Esophagus mucosa (tissue), 1 donor: ENCODE data around the gene ACAA2. TPM values are rescaled to one million over a fixed set of nuclear protein-coding genes. Genes with fewer than 3 reads are reported as not detected.

Experiments used
- ATAC-seq: fragments of 200-7000 bp; cut with Tn5 transposase; one replicate; pipeline ENCODE4 v1.9.1; 2020
- total RNA-seq: library from RNA; stranded (reverse); gene quantifications from one replicate; pipeline ENCODE4 v1.2.4, GENCODE V29; 2023
- donor health status: DM: yes; HTN: yes; CAD: no.

The ACAA2 gene, protein sequence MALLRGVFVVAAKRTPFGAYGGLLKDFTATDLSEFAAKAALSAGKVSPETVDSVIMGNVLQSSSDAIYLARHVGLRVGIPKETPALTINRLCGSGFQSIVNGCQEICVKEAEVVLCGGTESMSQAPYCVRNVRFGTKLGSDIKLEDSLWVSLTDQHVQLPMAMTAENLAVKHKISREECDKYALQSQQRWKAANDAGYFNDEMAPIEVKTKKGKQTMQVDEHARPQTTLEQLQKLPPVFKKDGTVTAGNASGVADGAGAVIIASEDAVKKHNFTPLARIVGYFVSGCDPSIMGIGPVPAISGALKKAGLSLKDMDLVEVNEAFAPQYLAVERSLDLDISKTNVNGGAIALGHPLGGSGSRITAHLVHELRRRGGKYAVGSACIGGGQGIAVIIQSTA
- total RNA-seq = 27.6 TPM

DNA sequence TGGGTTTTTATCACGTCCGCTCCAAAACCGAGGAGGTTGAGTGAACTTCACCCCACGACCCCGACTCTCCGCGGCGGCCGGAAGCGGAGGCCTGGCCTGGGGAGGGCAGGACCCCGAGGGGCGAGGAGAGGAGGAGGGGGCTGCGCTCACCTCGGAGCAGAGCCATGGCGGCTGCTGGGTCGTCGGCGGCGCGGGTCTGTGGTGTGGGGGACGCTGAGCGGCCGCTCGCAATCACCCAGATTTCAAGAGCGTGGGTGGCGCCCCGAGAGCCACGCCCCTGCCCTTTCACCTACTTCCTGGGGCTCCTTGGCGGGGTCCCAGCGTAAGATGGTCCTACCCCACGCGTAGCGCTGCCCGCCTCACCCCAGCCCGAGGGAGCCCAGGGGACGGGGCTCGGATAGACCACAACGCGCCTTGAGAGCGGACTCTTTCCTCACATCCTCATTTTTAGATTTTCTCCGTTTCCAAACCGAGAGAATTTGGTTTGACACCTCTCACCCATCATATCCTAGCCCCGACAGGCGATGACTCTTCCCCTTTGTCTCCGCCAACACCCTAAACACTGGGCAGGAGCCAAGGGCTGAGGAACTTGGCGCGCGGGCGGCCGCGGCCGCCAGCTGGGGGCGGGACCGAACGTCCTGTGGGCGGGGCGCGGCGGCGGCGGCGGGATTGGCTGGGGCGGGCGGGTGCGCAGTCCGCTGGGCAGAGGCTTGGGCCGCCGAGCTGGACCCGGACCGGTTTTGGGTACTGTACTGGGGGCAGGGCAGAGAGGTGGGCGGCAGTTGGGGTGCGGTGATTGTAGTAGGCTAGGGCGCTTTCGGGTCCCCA, at the start of gene ACAA2:
ACAA2 (minus strand) TSS at position 215 of the 828 bp plus-strand sequence; CDS start at position 166, 49 bp downstream.
- peak; percentile 96 for ATAC-seq

DNA sequence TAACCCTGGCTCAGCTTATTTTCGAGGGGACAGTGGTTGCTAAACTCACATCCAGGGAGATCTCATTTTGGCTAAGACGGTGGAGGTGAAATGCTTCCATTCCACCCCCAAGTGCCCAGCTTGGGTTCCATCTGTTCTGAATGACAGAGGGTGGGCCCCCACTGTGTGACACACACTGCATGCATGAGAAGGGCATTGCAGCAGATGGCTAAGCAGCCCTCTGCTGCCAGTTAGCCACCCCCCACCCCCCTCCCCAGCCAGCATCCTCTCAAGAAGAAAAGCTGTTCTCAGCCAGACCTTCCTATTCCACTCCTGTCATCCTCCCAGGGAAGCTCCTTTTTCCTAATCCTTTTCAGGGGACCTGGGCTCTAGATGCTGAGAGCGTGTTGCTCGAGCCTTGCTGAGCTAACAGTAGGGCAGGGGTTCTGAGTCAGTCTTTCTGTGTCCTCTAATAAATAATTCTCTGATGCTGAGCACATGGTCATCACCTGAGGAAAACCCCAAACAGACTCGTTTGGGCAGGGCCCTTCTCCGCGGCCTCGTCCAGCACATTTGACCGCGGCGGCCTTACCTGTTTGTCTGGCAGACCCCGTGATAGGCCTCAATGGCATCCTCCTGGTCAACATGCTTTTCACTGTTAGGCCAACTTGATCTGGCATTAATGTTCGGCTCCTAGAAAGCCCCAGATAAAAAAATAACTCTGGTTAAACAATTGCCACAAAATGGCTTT, 49.5 kb upstream of the ACAA2 start:
- no peak for ATAC-seq

DNA sequence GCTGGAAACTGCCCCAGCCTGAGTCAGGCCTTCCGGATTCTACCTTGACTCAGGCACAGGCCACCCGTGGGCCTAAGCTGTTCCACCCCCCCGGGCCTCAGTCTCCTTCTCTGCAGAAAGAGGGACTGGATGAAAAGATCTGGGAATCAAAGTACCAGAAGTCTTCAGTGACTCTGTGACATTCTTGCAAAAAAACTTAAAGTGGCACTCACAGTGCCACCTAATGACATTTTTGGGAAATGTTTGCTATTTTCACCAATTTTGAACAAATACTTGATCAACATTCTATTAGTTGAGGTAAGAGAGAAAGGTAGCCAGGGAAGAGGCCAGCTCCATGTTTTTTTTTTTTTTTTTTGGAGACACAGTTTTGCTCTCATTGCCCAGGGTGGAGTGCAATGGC, 48.3 kb upstream of the ACAA2 start:
- no peak for ATAC-seq

DNA sequence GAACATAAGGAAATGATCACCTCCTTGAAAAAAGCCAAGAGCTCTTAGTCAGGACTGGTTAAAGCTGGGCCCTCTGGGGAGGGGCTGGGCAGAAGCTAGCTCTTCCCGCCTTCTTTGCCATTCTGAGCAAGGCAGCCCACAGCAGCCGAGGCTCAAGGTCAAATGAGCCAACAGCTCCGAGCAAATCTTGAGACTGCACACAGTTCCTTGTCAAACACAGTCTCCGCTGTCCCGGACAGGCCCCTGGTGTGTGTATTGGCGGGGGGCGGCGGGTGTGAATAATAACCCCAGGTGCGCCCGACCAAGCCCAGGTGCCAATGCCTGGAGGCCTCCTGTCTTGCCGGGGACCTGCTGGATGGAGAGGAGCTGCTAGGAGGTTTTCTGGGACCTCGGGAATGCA, 46.4 kb upstream of the ACAA2 start:
- no peak for ATAC-seq

DNA sequence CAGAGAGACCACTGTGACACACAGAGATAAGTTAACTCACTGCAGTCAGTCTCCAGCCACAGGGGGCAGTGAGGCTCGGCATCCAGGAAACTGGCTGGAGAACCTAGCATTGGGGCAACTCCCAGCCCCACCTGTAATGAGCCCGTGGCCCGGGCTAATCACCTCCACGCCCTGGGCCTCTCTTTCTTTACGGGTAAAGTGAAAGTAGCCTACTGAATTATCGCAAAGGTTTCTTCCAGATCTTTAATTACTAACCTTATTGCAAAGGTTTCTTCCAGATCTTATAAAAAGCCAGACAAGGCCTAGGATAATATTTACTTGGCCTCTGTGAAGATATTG, 45.7 kb upstream of the ACAA2 start:
- peak; percentile 74 for ATAC-seq

DNA sequence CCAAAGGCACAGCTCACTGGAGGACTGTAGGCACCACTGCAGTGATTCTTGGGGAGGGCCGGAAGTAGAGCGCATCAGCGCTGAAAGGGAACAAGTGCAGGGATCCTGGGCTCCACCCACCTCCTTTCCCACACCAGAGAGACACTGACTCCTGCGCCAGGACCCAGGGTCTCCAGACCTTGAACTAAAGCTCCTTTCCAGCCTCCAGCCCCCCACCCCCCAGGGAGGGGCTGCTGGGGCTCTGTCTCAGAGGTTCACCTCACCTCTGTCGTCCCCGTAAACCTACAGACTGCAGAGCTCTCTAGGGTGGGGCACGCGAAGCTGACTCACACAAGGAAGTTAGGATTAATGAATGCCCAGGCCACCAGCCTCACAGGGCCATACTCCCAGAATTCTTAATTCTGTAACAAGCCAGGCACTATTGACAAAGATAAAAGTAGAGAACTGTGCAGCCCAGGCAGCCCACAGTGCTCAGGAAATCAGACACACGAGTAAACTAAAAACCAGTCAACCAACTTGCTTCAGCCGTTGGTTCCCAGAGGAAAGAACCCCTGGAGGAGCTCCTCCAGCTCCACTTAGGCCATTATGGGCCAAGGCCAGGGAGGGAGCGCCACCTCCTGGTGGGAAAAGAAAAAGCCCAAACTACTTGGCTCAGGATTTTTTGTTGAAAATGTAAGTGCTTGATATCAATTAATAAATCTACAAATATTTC, 45.1 kb upstream of the ACAA2 start:
- peak; percentile 65 for ATAC-seq

DNA sequence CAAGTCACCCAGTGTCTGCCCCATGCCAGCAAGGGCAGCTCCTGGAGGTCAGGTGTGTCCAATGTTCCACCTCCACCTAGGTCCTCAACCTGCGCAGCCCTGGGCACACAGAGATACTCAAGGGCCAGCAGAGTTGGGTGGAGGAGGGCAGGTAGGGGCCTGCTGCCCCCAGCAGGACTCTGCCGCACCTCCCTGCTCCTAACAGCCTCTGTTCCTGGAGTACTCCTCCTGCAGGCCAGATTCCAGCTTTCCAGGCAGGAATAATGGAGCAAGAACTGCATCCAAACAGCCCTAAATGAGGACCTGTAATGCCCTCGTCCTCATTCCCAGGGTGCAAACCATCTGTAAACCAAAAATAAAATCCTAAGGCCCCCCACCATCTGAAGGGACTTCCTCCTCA, 44.4 kb upstream of the ACAA2 start:
- no peak for ATAC-seq

DNA sequence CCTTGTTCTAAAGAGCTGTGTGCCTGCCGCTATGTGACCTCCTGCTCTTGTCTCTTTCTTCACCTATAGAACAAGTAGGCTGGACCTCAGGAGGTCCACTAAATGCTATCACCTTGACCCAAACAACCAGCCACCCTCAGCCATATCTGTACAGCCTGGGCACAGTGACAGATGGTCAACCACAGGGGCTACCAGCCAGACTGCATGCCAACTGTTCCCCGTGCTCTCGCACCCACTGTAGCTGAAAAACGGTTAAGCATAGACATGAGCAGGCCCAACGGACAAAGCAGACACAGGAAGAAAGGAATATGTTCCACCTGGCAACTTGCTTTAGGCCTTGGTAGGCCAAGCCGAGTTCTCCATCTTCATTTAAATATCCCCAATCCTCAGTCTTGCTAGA, 43.2 kb upstream of the ACAA2 start:
- no peak for ATAC-seq

DNA sequence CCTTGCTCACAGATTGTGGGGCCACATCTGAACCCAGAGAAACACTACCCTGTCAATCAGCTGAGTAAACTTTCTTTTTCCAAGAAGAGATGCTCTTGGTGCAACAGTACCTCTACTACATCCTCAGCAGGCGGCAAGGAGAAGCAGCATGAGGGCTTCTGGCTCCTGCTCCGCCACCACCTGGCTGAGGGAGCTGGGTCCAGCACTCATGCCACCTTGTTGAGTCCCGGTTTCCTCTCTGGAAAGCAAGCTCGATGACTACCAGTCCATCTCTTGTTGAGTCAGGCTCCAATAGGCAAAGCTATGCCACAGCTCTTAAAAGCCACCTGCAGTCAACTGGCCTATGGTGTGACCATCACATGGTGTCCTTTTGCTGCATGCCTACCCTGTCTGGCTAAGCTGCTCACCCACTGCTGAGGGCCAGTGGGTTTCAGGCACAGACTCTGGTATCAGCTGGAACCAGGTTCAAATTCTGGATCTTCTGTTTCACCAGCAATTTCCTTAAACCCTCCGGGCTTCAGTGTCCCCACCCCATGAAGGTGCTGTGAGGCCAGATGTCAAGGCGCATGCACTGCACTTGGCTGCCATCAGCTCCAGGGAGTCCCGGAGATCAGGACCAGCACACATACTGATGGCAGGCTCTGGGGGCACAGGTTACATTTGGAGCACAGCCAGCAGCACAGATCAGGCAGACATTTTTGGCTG, 42.5 kb upstream of the ACAA2 start:
- no peak for ATAC-seq

DNA sequence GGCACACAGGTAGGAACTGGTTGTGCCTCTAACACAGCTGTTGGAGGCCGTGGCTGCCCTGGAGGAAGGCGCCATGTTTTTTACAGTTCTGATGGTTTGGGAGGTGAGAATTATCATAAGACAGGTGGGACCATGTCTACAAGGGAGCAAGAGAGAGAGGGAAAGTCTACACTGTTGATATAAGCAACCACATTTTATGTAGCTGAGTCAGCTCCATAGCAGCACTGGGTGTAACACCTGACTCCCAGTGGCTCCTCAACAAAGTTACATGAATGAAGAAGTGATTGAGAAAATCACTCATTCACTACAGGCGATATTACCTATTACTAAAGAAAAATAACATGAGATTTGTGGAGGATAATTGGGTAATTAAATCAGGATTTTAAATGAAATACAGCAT, 41.3 kb upstream of the ACAA2 start:
- no peak for ATAC-seq

DNA sequence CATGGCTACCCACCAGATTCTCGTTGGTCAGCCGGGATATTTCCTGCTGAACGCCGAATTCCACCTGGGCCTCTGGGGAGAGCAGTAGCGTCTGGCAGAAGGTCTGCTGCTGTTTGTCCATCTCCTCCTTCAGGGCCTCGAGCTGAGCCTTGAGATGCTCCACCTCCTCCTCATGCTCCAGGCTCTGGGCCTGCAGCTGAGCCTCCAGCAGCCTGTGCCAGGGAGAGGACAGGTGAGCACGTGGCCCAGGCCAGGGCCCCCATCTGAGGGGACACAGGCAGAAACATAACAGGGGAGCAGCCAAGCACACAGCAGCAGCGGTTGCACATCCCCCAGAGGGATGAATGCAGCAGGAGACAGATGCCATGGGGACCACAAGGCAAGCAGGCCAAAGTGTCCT, 40.1 kb upstream of the ACAA2 start:
- no peak for ATAC-seq

DNA sequence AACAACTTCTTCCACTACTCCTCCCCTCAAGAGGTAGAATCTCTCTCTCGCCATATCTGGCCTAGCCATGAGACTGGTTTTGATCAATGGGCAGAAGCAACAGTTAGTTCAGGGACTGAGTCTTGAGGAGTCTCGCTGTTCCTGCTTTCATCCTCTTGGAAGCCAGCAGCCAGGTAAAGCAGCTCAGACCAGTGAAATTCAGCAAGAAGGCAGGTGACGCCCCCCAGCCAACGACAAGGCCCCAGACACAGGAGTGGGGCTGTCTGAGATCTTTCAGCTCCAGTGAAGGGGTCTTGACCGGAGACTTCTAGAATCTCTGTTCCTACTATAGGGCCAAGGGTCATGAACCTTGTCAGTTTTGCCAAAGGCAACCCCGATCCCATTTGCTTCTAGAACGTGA, 39.7 kb upstream of the ACAA2 start:
- no peak for ATAC-seq

DNA sequence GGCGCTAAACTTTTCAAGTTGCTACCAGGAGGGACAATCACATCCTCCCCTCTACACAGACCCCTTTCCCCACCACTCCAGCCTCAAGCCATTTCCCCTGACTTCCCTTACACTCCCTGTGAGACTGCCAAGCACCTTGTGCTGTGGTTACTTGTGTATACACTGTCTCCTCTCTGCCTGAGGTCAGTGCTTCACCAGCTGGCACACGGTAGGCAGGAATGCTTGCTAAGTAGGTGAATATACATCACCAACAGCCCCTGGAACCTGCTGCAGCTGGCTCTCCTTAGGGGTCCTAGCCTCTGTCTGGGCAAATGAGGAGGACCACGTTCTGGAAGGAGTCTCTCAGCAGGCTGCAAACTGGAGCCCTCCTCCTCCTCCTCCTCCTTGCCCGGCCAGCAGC, 38.3 kb upstream of the ACAA2 start:
- no peak for ATAC-seq

DNA sequence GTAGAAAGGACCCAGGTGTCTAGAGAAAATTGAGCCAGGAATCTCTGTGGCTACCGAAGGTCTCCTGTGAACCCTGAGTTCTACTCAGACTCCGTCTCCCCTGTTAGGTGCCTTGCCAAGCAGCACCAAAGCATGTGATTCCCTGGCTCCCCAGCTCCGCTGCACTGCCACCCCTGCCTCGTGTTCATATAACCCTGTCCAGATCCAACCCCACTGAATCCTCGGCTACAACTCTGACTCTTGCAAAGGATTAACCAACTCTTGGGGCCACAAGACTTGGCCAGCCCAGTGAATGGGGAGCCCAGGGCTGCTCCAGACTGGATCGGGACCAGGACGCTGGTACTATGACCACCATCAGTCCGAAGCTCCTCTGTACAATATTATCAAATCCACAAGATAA, 37.3 kb upstream of the ACAA2 start:
- ATAC-seq = no peak

DNA sequence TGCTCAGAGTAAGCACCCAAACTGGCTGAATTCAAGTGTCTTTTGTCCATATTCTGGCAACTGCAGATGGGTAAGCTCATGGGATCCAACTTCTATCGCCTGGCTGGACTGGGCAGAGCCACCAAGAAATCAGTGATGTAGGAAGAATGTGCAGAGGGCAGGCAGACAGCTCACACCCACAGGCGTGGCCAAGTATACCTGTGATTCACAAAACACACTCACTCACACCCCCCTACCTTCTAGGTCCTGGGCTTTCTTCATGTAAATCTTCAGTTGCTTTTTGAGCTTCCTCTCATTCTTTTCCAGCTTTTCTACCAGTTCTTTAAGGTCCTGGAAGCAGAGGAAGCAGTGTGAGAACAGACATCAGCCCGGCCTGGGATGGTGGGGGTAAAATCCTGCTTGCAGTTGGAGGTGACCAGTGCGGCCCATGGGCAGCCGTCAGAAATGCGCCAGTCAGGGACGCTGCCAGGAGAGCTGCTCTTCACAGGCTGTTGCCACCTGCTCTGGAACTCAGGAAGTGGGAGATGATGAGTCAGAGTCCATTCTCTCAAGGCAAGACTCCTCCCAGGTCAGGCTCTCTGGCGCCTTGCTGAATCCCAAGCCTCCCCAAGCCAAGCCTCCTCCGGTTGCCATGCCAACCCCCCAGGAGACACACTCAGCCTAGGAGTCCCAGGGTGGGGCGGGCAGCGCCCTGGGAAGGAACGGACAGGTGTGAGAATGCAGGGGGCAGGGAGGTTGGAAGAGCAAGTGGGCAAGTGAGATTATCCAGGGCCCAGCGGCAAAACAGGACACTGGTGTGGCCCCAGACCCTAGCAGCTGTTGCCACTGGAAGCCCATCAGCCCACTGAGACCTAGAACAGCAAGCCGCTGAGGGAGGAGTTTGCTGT, 36.2 kb upstream of the ACAA2 start:
- peak; percentile 93 for ATAC-seq

DNA sequence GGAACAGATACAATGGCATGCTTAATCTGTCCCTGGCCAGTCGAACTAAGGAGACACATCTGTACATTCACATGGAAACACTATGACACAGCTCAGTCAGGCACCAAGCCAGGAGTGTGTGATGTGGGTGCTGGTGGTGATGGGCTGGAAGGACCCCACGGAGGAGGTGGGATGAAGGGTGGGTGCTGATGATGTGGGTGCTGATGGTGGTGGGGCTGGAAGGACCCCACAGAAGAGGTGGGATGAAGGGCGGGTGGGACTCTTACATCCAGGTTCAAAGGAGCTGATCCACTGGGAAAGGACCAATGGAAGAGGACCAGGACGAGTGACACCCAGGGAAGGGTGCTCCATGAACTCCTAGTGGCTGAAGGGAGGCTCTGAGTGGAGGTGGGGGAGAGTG, 34.8 kb upstream of the ACAA2 start:
- ATAC-seq = no peak

DNA sequence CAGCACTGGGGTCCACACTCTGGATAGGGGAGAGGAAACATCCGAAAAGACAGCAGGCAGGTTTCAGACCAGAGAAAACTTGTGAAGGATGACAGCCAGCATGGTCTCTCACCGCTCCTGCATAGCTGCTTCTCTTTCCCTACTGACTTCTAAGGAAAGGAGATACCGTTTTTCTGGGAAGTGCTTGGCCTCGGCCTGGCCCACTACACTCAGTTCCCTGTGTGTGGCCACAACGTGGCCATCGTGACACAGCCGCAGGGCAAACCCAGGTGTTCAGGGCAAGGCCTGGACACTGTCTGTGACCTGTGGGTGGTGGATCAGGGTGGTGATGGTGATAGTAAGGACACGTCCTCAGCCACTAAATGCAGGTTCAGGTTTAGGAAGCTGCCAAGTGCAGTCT, 34.2 kb upstream of the ACAA2 start:
- no peak for ATAC-seq

DNA sequence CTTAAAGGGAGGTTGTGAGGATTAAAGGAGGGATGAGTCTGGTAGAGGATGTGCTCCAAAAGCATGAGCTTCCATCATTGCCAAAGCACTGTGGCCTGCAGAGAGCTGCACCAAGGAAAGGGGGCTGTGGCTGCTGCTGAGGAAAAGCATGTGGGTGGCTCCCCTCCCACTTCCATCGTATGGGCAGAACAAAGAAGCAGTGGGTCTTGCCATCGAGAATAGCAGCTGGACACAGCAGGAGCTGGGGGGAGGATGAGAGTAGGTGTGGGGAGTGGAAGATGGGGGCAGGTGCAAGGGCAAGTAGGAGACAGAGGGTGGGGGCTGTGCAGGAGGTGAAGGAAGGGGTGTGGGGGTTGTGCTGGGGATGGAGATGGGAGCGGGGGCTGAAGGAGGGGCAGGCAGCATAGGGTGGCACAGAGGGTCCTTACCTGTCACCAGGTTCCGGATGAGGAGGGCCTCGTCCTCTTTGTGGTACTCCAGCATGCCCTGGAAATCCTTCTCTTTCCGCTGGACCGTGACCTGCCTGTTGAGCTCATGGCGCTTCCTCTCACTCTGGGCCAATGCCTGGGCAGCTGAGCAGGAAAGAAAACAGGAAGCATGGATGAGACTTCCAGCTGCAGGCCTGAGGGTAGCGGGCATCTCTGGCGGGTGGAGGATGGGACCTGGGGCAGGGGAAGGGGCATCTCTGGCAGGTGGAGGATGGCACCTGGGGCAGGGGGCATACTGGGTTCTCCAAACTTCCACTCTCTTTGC, 33.6 kb upstream of the ACAA2 start:
- ATAC-seq = no peak

DNA sequence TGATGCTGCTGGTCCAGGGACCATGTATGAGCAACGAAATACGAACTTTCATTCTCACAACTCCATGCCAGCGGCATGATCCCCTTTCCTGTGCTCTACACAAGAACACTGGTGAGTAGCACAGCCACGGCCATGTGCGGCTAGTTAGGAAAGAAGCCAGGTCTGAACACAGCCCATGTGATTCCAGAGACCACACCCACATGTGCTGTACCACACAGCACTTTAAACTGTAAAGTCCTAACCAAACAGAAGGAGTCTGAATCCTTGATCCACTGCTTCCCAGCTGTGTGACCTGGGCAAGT, 33.0 kb upstream of the ACAA2 start:
- no peak for ATAC-seq

DNA sequence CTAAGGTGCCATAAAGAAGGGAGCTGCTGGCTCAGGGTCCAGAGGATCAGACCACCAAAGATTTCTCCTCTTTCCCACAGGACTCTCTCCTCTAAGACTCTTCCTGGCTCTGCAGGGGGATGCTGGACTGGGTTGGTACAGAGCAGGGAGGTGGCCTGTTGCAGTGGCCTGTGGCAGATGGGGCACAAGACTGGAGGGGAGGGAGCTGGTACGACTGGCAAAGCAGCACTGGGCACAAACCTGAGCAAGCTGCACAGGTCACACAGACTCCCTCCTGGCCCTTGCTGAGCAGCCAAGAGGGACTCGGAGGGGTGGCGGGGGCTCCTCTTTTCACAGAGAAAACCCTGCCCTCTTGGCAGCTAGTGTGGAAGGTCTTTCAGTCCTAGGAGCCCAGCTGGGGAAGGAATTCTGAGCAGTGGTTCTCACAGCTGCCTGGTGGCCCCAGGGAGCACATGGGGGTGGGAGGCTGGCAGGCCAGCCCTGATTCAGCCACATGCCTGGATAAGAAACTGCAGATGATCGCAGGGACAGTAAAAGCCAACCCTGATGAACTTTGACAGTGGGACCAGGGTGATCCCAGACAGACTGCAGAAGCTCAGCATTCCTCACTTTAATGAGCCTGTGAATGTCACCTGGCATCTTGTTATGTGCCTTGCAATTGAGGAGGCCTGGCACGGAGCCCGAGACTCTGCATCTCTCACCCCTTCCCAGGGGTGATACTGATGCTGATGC, 32.5 kb upstream of the ACAA2 start:
- ATAC-seq = no peak
